ENCODE results near the gene SPRED2.
A peak's percentile ranks its signal among the peaks of the same experiment; 100 is the strongest.

SPRED2 gene

DNA sequence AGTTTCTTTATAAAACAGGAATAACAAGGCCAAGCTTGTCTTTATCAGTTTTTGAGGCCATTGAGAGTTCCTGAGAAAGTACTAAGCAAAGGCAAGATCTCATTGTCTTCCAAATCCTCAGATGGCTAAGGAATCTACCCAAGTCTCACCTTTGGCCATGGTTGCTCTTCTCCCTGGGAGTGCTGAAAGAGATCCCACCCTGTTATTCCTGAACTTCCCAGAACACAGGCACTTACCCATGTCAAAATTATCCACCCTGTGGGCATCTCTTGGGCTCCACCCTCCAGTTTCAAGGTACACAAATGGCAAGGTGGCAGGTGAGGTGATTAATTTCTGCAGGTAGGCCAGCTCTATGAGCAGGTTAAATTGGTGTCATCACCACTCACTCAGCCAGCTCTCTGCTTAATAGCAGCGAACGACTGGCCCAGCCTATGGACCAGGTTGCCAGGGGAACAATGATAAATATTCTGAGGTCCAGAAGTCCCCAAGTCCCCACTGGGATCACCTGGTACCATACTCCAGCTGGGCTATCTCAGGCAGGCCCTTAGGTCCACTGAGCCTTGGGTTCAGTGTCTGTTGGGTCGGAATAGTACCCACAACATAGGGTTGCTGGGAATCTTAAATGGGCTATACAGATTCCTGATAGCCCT, 2.3 kb upstream of the SPRED2 start:
- DNase-seq: no peak

DNA sequence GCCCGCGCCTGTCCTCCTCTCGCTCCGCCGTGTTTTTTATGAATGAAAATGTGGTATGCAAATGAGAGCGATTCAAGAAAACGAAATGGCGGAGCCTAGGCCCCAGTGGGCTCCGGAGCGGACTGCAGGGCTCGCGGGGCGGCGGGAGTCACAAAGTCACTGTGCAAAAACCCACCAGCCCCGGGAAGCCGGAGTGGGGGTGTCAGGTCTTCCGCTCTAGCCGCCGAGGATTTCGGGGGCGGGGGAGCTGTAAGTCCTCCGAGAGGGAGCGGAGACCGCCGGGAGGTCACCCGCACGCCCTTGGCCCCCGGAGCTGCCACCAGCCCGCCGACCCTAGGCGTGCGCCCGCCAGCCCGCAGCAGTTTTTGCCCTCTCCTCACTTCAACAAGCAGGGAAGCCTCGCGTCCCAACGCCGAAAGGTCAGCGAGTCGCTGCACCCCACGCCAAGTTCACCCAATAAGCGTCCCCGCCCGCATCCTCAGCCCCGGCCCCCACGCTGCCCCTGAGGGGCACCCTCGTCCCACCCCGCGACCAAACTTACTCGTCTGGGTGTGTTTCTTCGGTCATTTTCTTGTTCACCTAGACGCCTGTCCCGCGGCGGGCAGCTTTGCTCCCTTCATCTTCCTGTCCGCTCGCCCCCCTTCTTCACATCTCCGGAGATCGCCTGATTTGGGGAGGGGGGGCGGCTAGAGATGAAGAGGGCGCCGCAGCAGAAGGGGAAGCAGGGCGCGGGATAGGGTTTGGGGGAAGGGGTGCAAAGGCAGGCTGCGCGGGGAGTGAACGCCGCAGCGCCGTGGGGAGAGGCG, 775 bp downstream of the SPRED2 start:
- DNase-seq: peak; percentile 61
- H3K9me3 Mint-ChIP-seq: no peaks in the 10 kb centered on the region
- H3K27ac Mint-ChIP-seq: peak overlapping the region; percentile 97
- peak overlapping the region; percentile 94 to 100 for H3K4me3 Mint-ChIP-seq
- peaks cover 4 to 9% of the 10 kb centered on the region in 2 donors for H3K36me3 Mint-ChIP-seq
- ATAC-seq (replicated peaks): peak; percentile 48 to 52
- peaks cover 7 to 10% of the 10 kb centered on the region in 2 donors for H3K27me3 Mint-ChIP-seq
- H3K4me1 Mint-ChIP-seq: peaks cover 11 to 43% of the 10 kb centered on the region in 2 donors

More for the DNA sequence above, 2.3 kb upstream of the SPRED2 start:
- H3K27me3 Mint-ChIP-seq: peaks cover 26 to 32% of the 10 kb centered on the region in 2 donors
- H3K36me3 Mint-ChIP-seq: no peaks in the 10 kb centered on the region
- no peak overlapping the region for H3K27ac Mint-ChIP-seq
- no peaks in the 10 kb centered on the region for H3K9me3 Mint-ChIP-seq
- no peak overlapping the region for H3K4me3 Mint-ChIP-seq
- peaks cover 18 to 50% of the 10 kb centered on the region in 2 donors for H3K4me1 Mint-ChIP-seq
- ATAC-seq (replicated peaks): no peak

DNA sequence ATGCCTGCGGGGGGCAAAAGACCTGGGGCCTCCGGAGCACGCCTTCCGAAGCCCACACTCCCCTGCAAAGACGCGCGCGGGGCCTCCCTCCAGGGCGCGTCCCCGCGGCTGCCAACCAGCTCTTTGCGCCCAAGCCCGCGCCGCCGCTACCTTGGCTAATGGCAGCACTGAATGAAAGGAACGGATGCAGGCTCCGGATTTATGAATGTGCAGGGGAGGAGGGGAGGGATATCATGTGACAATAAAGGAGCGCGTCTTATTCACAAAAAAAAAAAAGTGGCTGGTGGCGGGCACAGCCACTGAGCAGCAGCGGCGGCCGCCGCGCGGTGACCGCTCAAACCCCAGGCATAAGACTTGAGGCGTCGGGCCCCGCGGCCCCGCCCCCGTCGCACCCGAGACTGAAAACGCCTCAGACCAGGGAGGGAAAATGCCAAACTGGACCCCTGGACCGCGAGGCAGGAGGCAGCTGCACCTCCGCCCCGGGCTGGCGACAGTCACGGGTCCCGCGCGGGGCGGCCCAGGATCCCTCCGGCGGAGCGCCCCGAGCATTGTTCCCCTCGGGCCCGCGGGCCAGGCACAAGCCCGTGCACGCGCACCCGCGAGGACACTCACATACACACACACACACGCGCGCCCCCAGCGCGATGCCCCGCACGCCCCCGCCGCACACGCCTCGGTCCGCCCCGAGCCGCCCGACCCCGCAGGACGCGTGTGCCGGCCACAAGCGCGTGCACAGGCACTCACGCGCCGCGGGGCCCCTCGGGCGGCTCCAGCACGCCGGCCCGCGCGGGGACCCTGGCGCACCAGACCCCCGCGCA, 1.6 kb downstream of the SPRED2 start:
- ATAC-seq (replicated peaks): peak; percentile 64 to 69
- peaks cover 4 to 9% of the 10 kb centered on the region in 2 donors for H3K36me3 Mint-ChIP-seq
- peak overlapping the region; percentile 94 to 100 for H3K4me3 Mint-ChIP-seq
- peaks cover 9 to 35% of the 10 kb centered on the region in 2 donors for H3K4me1 Mint-ChIP-seq
- no peaks in the 10 kb centered on the region for H3K9me3 Mint-ChIP-seq
- H3K27ac Mint-ChIP-seq: peak overlapping the region; percentile 86
- peak; percentile 61 for DNase-seq
- peaks cover 4 to 10% of the 10 kb centered on the region in 2 donors for H3K27me3 Mint-ChIP-seq

DNA sequence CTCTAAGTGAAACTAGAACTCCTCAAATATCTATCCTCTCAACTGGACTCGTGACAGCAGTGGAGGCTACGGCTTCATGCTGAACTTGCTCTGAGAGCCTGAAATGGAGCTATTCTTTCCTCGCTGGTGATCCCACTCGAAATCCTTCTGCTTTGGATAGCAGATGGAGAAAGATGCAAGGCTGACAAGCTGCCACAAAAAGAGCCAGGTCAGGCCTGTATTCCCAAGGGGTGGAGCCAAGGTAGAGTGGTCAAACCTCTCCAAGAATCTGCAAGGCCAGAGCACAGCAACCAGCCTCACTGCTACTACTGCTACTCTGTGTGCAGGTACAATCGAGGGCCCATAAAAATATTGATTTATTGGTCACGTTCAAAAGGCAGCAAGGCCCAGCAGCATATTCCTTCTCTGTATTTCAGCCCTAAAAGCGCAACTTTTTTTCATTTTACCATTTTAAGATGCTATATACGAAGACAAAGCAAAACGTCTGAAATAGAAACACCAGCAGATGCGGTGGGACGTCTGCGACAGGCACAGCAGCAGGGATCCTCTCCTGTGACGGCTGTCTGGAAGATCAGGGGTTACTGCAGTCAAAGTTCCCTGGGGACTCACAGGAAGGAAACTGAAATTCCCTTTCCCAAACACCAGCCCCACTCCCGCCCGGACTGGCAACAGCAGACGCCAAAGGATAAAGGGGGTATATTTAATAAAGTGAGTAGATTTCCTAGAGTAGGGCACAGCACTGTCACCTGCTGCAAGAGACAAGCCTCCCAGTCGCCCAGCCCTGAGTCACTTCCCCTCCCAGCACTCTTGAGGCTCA, 2.4 kb downstream of the SPRED2 start:
- H3K36me3 Mint-ChIP-seq: peaks cover 4 to 9% of the 10 kb centered on the region in 2 donors
- peaks cover 4 to 5% of the 10 kb centered on the region in 2 donors for H3K27me3 Mint-ChIP-seq
- H3K4me1 Mint-ChIP-seq: peaks cover 9 to 32% of the 10 kb centered on the region in 2 donors
- peak overlapping the region; percentile 94 to 100 for H3K4me3 Mint-ChIP-seq
- peak overlapping the region; percentile 17 for H3K27ac Mint-ChIP-seq
- no peaks in the 10 kb centered on the region for H3K9me3 Mint-ChIP-seq
- peak; percentile 46 to 51 for ATAC-seq (replicated peaks)
- no peak for DNase-seq

DNA sequence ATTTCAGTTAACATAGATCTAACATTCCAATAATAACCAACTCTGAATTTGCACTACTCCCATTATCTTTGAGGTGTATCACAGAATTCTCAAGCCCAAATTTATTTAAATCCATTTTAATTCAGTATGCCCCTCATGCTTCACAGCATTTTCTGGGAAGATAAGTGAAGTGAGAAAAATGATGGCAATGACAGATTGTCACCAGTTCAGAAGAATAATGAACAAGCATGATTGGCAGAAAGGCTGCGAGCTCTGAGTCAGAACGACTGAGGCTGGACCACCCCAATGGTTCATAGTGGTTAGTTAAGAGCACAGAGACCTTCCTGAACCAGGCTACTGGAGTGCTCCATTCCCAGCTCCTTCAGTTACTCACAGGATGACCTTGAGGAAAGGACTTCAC, 4.9 kb downstream of the SPRED2 start:
- H3K36me3 Mint-ChIP-seq: peaks cover 5 to 9% of the 10 kb centered on the region in 2 donors
- H3K27ac Mint-ChIP-seq: no peak overlapping the region
- no peaks in the 10 kb centered on the region for H3K27me3 Mint-ChIP-seq
- no peaks in the 10 kb centered on the region for H3K9me3 Mint-ChIP-seq
- DNase-seq: no peak
- peaks cover 7 to 27% of the 10 kb centered on the region in 2 donors for H3K4me1 Mint-ChIP-seq
- no peak for ATAC-seq (replicated peaks)
- H3K4me3 Mint-ChIP-seq: no peak overlapping the region

DNA sequence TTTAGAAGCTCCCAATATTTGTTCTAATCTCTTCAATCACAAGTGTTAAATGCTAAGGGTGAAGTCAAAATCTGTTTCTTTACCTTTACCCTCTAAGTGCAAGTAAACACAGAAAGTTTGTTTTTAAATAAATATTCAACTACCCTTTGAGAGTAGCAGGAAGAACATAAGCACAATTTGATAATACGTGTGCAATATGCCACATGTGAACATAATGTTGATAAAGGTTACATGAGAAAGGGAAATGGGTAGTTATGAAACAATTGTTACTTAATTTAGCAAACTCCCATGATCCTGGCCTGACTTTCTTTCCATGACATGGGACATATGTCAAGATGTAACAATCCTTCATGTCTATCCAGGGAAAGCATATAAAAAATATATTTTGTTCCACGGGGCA, 7.1 kb downstream of the SPRED2 start:
- peaks cover 7 to 14% of the 10 kb centered on the region in 2 donors for H3K36me3 Mint-ChIP-seq
- no peaks in the 10 kb centered on the region for H3K27me3 Mint-ChIP-seq
- H3K27ac Mint-ChIP-seq: no peak overlapping the region
- peaks cover 19 to 39% of the 10 kb centered on the region in 2 donors for H3K4me1 Mint-ChIP-seq
- H3K4me3 Mint-ChIP-seq: no peak overlapping the region
- no peak for DNase-seq
- no peaks in the 10 kb centered on the region for H3K9me3 Mint-ChIP-seq
- ATAC-seq (replicated peaks): no peak

DNA sequence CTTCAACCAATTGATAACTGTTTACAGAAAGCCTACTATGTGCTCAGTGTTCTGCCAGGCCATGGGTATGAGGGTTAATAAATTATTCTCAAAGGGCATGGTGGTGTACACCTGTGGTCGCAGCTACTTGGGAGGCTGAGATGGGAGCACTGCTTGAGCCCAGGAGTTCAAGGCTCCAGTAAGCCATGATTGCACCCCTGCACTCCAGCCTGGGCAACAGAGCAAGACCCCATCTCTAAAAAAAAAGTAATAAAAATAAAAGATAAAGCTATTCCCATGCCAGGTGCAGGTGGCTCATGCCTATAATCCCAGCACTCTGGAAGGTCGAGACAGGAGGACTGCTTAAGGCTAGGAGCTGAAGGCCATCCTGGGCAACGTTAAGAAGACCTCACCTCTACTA, 8.0 kb downstream of the SPRED2 start:
- H3K36me3 Mint-ChIP-seq: peaks cover 6 to 17% of the 10 kb centered on the region in 2 donors
- no peak overlapping the region for H3K4me3 Mint-ChIP-seq
- no peaks in the 10 kb centered on the region for H3K9me3 Mint-ChIP-seq
- ATAC-seq (replicated peaks): no peak
- peaks cover 0 to 1% of the 10 kb centered on the region in 2 donors for H3K27me3 Mint-ChIP-seq
- H3K4me1 Mint-ChIP-seq: peaks cover 20 to 36% of the 10 kb centered on the region in 2 donors
- H3K27ac Mint-ChIP-seq: no peak overlapping the region
- no peak for DNase-seq

DNA sequence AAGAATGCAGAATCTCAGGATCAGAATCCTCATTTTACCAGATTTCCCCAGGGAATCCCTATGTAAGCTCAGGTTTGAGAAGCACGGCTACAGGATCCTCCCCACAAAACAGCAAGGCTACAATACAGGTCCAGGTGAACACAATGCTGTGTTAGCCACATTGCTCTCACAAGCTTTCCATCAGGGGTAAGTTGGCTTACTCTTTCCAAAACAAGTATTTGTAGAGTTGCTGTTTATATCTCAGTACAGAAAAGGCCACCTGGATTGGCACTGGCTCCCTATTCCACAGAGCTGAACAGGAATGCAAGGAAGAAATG, 11.0 kb downstream of the SPRED2 start:
- Mint-ChIP-seq H3K36me3 (peaks cover 3 to 18% of the 10 kb centered on the region in 2 donors), H3K9me3 (no peaks in the 10 kb centered on the region), H3K27me3 (peaks cover 16 to 21% of the 10 kb centered on the region in 2 donors), H3K4me1 (peaks cover 32 to 49% of the 10 kb centered on the region in 2 donors), H3K4me3 (no peak overlapping the region), H3K27ac (no peak overlapping the region)
- DNase-seq: no peak
- no peak for ATAC-seq (replicated peaks)

DNA sequence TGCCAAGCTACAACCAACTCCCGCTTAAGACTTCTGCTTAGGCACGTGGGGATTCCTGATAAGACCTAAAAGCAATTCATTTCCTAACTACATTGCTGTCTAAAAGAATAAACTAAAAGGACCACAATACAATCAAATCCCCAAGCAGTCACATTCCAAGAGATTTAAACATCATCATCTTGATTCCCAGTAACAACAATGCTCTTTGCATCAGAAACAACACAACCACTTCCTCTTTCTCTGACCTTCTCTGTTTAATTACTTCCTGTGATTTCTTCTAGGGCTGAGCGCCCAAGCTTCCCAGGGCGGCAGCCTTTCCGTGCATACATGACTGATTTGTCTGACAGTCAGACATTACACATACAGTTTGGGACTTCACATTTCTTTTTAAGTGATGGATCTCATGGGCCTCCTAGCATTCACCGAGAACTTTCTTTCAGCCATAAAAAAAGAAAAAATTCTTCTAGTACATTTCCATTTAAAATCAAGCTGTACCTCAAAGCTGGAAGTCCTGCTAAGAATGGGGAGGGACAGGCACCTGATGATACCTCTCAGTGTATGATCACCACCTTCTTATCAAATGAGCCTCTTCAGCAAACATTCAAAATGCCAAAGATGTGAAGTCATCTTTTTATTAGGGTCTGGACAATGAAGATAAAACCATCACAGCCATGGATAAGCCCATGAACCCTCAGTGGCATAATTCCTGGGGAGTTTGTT, 11.5 kb downstream of the SPRED2 start:
- DNase-seq (peak; percentile 41), ATAC-seq (replicated peaks) (peak; percentile 91 to 92)
- Mint-ChIP-seq H3K4me1 (peaks cover 34 to 49% of the 10 kb centered on the region in 2 donors), H3K36me3 (peaks cover 3 to 22% of the 10 kb centered on the region in 2 donors), H3K27ac (peak overlapping the region; percentile 0), H3K9me3 (no peaks in the 10 kb centered on the region), H3K4me3 (peak overlapping the region; percentile 39 to 48), H3K27me3 (peaks cover 21 to 25% of the 10 kb centered on the region in 2 donors)

DNA sequence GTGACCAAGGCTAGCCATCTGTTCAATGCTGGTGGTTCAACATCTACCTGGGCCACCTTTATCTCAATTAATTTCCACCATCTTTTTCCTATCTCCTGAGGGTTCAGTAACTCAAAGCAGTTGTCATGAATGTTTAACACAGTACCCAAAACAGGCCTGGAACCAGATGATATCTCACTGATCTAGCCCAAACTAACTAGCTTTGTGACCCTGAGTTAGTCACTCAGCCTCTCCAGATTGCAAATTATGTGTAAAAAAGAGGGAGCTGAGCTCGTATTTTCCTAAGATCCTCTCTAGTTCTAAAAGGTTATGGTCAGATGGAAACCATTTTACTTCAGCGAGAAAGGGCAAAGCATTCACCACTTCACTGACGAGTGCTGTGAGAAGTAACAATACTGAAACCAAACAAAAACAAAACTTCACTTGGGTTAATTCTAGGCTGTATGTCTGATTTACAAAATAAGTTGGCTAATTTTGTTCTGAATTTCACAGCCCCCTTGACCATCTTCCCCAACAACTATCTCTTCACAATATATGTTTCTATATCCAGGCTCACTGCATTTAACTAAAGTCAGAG, 14.8 kb downstream of the SPRED2 start:
- Mint-ChIP-seq H3K4me3 (no peak overlapping the region), H3K4me1 (peaks cover 33 to 48% of the 10 kb centered on the region in 2 donors), H3K27ac (peak overlapping the region; percentile 27), H3K36me3 (peaks cover 6 to 28% of the 10 kb centered on the region in 2 donors), H3K27me3 (peaks cover 23 to 26% of the 10 kb centered on the region in 2 donors), H3K9me3 (no peaks in the 10 kb centered on the region)
- ATAC-seq (replicated peaks) (peak; percentile 49 to 57), DNase-seq (no peak)

DNA sequence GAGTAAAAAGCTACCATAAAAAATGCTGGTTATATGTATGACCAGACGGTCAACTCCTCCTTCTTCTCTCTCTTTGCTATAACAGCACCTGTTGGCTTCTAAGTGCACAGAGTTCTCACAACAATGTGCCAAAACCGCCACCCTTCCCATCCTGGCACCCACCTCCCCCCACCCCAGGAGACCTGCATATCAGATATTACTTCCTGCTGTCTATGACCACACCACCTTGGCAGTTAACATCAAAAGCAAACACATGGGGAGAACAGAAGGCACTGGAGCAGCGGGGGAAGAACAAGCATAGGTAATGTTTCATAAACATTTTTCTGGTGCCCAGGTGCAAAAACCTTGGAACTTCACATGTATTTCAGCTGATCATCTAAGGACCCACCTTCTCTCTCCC, 15.5 kb downstream of the SPRED2 start:
- peaks cover 4 to 28% of the 10 kb centered on the region in 2 donors for H3K36me3 Mint-ChIP-seq
- H3K27ac Mint-ChIP-seq: peak overlapping the region; percentile 27
- H3K27me3 Mint-ChIP-seq: peaks cover 23 to 26% of the 10 kb centered on the region in 2 donors
- DNase-seq: no peak
- H3K4me1 Mint-ChIP-seq: peaks cover 31 to 44% of the 10 kb centered on the region in 2 donors
- no peaks in the 10 kb centered on the region for H3K9me3 Mint-ChIP-seq
- no peak for ATAC-seq (replicated peaks)
- H3K4me3 Mint-ChIP-seq: no peak overlapping the region

DNA sequence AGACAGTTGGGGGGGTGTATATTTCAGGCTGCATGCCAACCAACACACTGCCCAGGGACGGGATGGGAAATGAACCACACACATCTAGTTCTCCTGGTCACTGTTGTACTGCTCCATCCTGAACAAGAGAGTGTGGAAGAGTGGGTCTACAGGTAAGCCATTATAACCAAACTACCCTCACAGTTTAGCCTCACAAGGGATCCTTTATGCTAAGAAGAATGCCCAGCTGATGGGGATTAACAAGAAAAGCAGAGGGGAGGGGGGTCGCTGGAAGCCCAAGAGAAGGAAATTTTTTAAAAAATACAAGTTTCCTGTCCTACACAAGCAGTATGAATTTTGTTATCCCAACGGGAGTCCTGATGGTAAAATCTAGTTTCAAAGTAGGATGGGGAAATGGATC, 16.1 kb downstream of the SPRED2 start:
- Mint-ChIP-seq H3K4me1 (peaks cover 27 to 38% of the 10 kb centered on the region in 2 donors), H3K4me3 (no peak overlapping the region), H3K27me3 (peaks cover 23 to 26% of the 10 kb centered on the region in 2 donors), H3K36me3 (peaks cover 4 to 28% of the 10 kb centered on the region in 2 donors), H3K27ac (no peak overlapping the region), H3K9me3 (no peaks in the 10 kb centered on the region)
- ATAC-seq (replicated peaks) (no peak), DNase-seq (no peak)

DNA sequence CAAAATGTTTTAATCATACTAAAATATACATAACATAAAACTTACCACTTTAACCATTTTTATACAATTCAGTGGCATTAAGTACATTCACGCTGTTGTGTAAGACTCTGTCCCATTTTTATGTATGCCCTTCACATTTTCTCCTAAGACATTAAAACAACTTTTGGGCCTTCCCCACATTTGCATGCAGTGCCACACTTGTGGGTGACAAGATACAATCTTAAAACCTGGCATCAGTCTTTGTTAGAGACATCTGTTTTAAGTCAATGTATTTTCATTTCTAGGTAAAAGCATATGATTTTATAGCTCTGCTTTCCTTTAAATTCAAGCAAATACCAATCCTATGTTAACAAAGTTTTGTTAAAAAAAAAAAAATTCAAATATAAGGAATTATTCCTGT, 17.3 kb downstream of the SPRED2 start:
- Mint-ChIP-seq H3K27ac (no peak overlapping the region), H3K36me3 (peaks cover 4 to 23% of the 10 kb centered on the region in 2 donors), H3K4me3 (no peak overlapping the region), H3K4me1 (peaks cover 19 to 26% of the 10 kb centered on the region in 2 donors), H3K27me3 (peaks cover 23 to 26% of the 10 kb centered on the region in 2 donors), H3K9me3 (no peaks in the 10 kb centered on the region)
- ATAC-seq (replicated peaks): no peak
- DNase-seq: no peak

Data from stimulated activated naive B cell treated with anti-CD40 and anti-IgM and Interleukin-4, amounts not matched to agents 10 μg/mL and 1 μg/mL and 100 μg/mL, for 72 hours (primary cell).